GM23248 (cell line): Measurements from ENCODE around the gene AKAP13. TPM values are rescaled to one million over a fixed set of nuclear protein-coding genes. Genes with fewer than 3 reads are reported as not detected.

Source experiments
- DNase-seq: peaks from one replicate; pipeline ENCODE4 v3.0.0-alpha.2; 2015
- H2AFZ ChIP-seq: fragments of 200-600 bp; sonication (generic); 2 replicates; pipeline ENCODE4 v1.6.1; 2016; ENCODE audit warnings: antibody characterized with exemption
- H3F3A ChIP-seq: fragments of 200-600 bp; sonication (generic); 2 replicates; pipeline ENCODE4 v1.6.1; 2016; ENCODE audit warnings: mild to moderate bottlenecking, antibody characterized with exemption, mixed run types; ENCODE audit not compliant: insufficient read depth
- H3K27ac ChIP-seq: fragments of 200-600 bp; sonication (generic); 2 replicates; pipeline ENCODE4 v1.5.1; 2016; ENCODE audit warnings: mild to moderate bottlenecking
- H3K27me3 ChIP-seq: fragments of 200-600 bp; sonication (generic); replicated peaks from 2 replicates; pipeline ENCODE4 v1.6.1; 2016; ENCODE audit warnings: mild to moderate bottlenecking; ENCODE audit not compliant: insufficient read depth
- H3K36me3 ChIP-seq: fragments of 200-600 bp; sonication (generic); 2 replicates; pipeline ENCODE4 v1.6.1; 2016; ENCODE audit warnings: low read depth, mild to moderate bottlenecking
- H3K4me1 ChIP-seq: fragments of 200-600 bp; sonication (generic); 2 replicates; pipeline ENCODE4 v1.6.1; 2016; ENCODE audit warnings: mild to moderate bottlenecking; ENCODE audit not compliant: insufficient read depth
- H3K4me2 ChIP-seq: fragments of 200-600 bp; sonication (generic); one replicate; pipeline ENCODE4 v1.6.1; 2016; ENCODE audit warnings: mild to moderate bottlenecking; ENCODE audit not compliant: unreplicated experiment
- H3K4me3 ChIP-seq: fragments of 200-600 bp; sonication (generic); 2 replicates; pipeline ENCODE4 v1.5.1; 2016; ENCODE audit warnings: mild to moderate bottlenecking
- H3K79me2 ChIP-seq: fragments of 200-600 bp; sonication (generic); 2 replicates; pipeline ENCODE4 v1.6.1; 2016; ENCODE audit warnings: mild to moderate bottlenecking; ENCODE audit not compliant: insufficient read depth
- H3K9ac ChIP-seq: fragments of 200-600 bp; sonication (generic); 2 replicates; pipeline ENCODE4 v1.6.1; 2016; ENCODE audit warnings: mild to moderate bottlenecking
- H3K9me2 ChIP-seq: fragments of 200-600 bp; sonication (generic); 2 replicates; pipeline ENCODE4 v1.6.1; 2016; ENCODE audit warnings: mixed run types, mild to moderate bottlenecking, moderate library complexity; ENCODE audit not compliant: insufficient read depth
- H3K9me3 ChIP-seq: fragments of 200-600 bp; sonication (generic); one replicate; pipeline ENCODE4 v1.6.1; 2017; ENCODE audit warnings: low read depth
- H4K20me1 ChIP-seq: fragments of 200-600 bp; sonication (generic); 2 replicates; pipeline ENCODE4 v1.6.0; 2016; ENCODE audit not compliant: insufficient read depth
- EZH2 ChIP-seq: fragments of 200-600 bp; sonication (generic); IDR thresholded peaks from 2 replicates; pipeline ENCODE4 v1.6.1; 2018; ENCODE audit warnings: antibody characterized with exemption, mild to moderate bottlenecking; ENCODE audit not compliant: insufficient read depth, poor library complexity, severe bottlenecking
- EZH2phosphoT487 ChIP-seq: fragments of 200-600 bp; sonication (generic); IDR thresholded peaks from 2 replicates; pipeline ENCODE4 v1.6.1; 2018; ENCODE audit warnings: antibody characterized with exemption, moderate library complexity, mild to moderate bottlenecking, low read depth; ENCODE audit not compliant: insufficient read depth
- WGBS, 2 experiments: methylation state at CpG; one replicate each; pipeline ENCODE4 v1.1.6; 2015 to 2017; ENCODE audit warnings: low lambda C conversion rate in 2 of 2, low coverage in 1 of 2; ENCODE audit errors: missing lambda C conversion rate in 2 of 2; 5-methylcytosine and 5-hydroxymethylcytosine counted together
- in situ Hi-C: fragments of 300-500 bp; cut with MboI; formaldehyde crosslinking; loops from 2 replicates; pipeline ENCODE4 v1.15.0; 2020
- polyA plus RNA-seq: library from polyadenylated mRNA; unstranded; fragments of >200 nt; fragmentation: Nextera tagmentation; extraction: Ambion mirVana; gene quantifications from 2 replicates; pipeline ENCODE4 v1.2.1, GENCODE V29; 2016
- total RNA-seq: library from RNA; depleted of rRNA; stranded (reverse); fragments of >200 nt; shearing (Covaris generic); gene quantifications from 2 replicates; pipeline ENCODE4 v1.2.3, GENCODE V29; 2014

The AKAP13 gene
- total and polyA plus RNA-seq, 2 experiments from 2014 or later: 26.5 to 27.7 TPM

DNA sequence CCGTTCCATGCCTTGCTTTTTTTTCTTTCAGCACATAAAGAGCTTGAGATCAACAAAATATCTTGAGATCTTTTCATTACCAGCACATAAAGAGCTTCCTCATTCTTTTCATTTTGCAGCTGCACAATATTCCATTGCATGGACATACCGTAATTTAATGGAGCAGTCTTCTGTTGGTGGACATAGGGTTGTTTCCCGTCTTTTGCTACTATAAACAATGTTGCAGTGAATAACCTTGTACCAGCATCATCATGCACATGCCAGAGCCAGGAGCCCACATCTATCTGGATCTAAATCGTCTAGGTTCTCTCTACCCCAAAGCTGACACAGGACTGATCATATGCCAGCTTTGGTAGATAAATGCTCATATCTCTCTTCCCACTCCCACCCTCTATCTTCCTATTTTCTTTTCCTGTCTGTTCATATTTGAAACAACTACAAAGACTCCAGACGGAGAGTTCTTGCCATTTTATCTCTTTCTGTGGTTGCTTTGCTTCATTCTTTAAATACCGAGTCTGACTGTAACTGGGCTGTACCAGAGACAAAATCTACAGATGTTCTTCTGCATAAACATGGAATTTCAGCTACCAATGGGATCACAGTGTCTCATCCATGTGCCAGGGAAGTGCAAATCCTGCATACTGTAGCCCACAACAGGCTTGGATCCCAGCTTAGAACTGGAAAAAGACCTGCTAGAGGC, 47.1 kb upstream of the AKAP13 start:
- in situ Hi-C loops: loop anchor here (10.0 kb wide), 1 partner anchor 142 kb away; no protein-coding TSS in a partner anchor
- no peaks in the 10 kb centered on the region for H3K9me2 ChIP-seq
- H2AFZ ChIP-seq: no peak overlapping the region
- DNase-seq: peak; percentile 75
- H3K27me3 ChIP-seq: no peaks in the 10 kb centered on the region
- H3K4me2 ChIP-seq: peak overlapping the region; percentile 19
- H3K9me3 ChIP-seq: no peaks in the 10 kb centered on the region
- 56 to 60% methylated on average over 6 of the region's 6 CpGs for WGBS, 2 experiments
- H3K27ac ChIP-seq: peak overlapping the region; percentile 62
- no peaks in the 10 kb centered on the region for H3K79me2 ChIP-seq
- H3K4me1 ChIP-seq: peaks cover 47% of the 10 kb centered on the region
- TF ChIP-seq EZH2phosphoT487: no peak
- TF ChIP-seq EZH2: no peak
- H3K9ac ChIP-seq: no peak overlapping the region
- peaks cover 33% of the 10 kb centered on the region for H3F3A ChIP-seq
- no peaks in the 10 kb centered on the region for H3K36me3 ChIP-seq
- no peak overlapping the region for H3K4me3 ChIP-seq
- no peaks in the 10 kb centered on the region for H4K20me1 ChIP-seq

DNA sequence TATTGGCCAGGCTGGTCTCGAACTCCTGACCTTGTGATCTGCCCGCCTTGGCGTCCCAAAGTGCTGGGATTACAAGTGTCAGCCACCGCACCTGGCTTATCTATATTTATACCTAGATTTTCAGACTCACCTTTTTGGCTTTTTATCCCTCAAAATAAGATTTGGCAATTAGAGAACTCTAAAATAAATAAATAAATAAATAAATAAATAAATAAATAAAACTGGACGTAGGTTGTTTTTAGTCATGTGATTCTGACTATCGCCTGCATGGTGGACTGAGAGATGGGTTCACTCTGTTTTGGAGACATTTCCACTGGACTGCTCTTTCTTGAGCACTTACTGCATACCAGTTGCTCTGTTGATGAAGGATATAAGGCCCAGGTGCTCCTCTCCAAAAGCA, 46.2 kb upstream of the AKAP13 start:
- no peak overlapping the region for H3K27ac ChIP-seq
- no peak for TF ChIP-seq EZH2
- TF ChIP-seq EZH2phosphoT487: no peak
- no peak overlapping the region for H3K4me3 ChIP-seq
- in situ Hi-C loops: loop anchor here (10.0 kb wide), 1 partner anchor 141 kb away; no protein-coding TSS in a partner anchor
- H3F3A ChIP-seq: peaks cover 32% of the 10 kb centered on the region
- no peaks in the 10 kb centered on the region for H4K20me1 ChIP-seq
- no peak overlapping the region for H3K4me2 ChIP-seq
- H3K4me1 ChIP-seq: peaks cover 45% of the 10 kb centered on the region
- H2AFZ ChIP-seq: no peak overlapping the region
- H3K9me2 ChIP-seq: no peaks in the 10 kb centered on the region
- H3K9me3 ChIP-seq: no peaks in the 10 kb centered on the region
- no peaks in the 10 kb centered on the region for H3K79me2 ChIP-seq
- DNase-seq: no peak
- H3K36me3 ChIP-seq: no peaks in the 10 kb centered on the region
- 96 to 98% methylated on average over 6 of the region's 6 CpGs for WGBS, 2 experiments
- no peak overlapping the region for H3K9ac ChIP-seq
- H3K27me3 ChIP-seq: no peaks in the 10 kb centered on the region

DNA sequence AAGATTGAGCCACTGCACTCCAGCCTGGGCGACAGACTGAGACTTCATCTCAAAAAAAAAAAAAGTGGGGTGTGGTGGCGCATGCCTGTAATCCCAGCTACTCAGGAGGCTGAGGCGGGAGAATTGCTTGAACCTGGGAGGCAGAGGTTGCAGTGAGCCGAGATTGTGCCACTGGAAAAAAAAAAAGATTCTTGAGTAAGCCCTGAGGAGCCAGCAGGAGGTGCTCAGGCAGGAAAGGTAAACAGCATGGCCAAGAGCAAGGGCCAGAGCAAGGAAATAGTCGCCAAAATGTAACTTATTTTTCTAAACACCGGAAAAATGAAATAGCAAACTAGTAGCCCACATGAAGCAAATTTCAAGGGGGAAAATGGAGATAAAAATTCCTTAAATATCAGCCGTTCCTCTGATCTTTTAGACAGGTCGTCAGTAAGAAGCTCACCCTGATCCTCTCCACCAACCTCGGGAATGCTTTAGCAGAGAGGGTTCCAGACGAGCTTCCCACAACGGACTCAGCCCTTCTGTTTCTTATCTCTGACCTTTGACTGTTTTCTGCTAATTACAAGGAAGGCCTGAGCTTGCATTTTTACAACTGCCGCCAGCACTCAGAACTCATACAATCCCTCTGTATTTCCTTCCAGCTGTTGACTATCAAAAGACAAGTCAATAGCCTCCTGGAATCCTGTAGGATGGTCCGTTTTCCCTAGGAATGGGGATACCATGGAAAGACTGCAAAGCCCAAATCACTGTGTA, 45.0 kb upstream of the AKAP13 start:
- peaks cover 26% of the 10 kb centered on the region for H3F3A ChIP-seq
- H3K79me2 ChIP-seq: no peaks in the 10 kb centered on the region
- no peak overlapping the region for H3K4me2 ChIP-seq
- H3K27ac ChIP-seq: no peak overlapping the region
- in situ Hi-C loops: loop anchor here (10.0 kb wide), 1 partner anchor 139 kb away; no protein-coding TSS in a partner anchor
- no peak for DNase-seq
- H3K4me1 ChIP-seq: peaks cover 47% of the 10 kb centered on the region
- TF ChIP-seq EZH2phosphoT487 (no peak), EZH2 (no peak)
- no peaks in the 10 kb centered on the region for H4K20me1 ChIP-seq
- 89 to 92% methylated on average over 11 to 13 of the region's 13 CpGs for WGBS, 2 experiments
- H2AFZ ChIP-seq: no peak overlapping the region
- no peak overlapping the region for H3K4me3 ChIP-seq
- H3K9ac ChIP-seq: no peak overlapping the region
- no peaks in the 10 kb centered on the region for H3K36me3 ChIP-seq
- H3K9me2 ChIP-seq: no peaks in the 10 kb centered on the region
- H3K27me3 ChIP-seq: no peaks in the 10 kb centered on the region
- no peaks in the 10 kb centered on the region for H3K9me3 ChIP-seq

- no peak for TF ChIP-seq EZH2phosphoT487
- no peak for TF ChIP-seq EZH2
- H3F3A ChIP-seq: peaks cover 27% of the 10 kb centered on the region
- H3K9me3 ChIP-seq: no peaks in the 10 kb centered on the region
- peaks cover 38% of the 10 kb centered on the region for H3K4me1 ChIP-seq
- 78 to 84% methylated on average over 5 of the region's 5 CpGs for WGBS, 2 experiments
- in situ Hi-C loops: loop anchor here (10.0 kb wide), 1 partner anchor 138 kb away; no protein-coding TSS in a partner anchor
- H3K36me3 ChIP-seq: no peaks in the 10 kb centered on the region
- H3K9me2 ChIP-seq: no peaks in the 10 kb centered on the region
- no peak for DNase-seq
- H4K20me1 ChIP-seq: no peaks in the 10 kb centered on the region
- no peaks in the 10 kb centered on the region for H3K27me3 ChIP-seq
- H3K27ac ChIP-seq: no peak overlapping the region
- H3K9ac ChIP-seq: no peak overlapping the region
- no peak overlapping the region for H3K4me2 ChIP-seq
- H3K79me2 ChIP-seq: no peaks in the 10 kb centered on the region
- H2AFZ ChIP-seq: no peak overlapping the region
- H3K4me3 ChIP-seq: no peak overlapping the region
Measured at GRCh38 chr15:85336880-85337279, 43.5 kb upstream of the AKAP13 start.
